HUES6 (cell line): ENCODE data around the gene FRMD4A.

ENCODE experiments used
- H3K27ac ChIP-seq: 2 replicates; pipeline ENCODE4 v1.7.0; 2013; ENCODE audit warnings: low read depth, mild to moderate bottlenecking, low read length, inconsistent platforms
- H3K27me3 ChIP-seq: 2 replicates; pipeline ENCODE4 v1.6.1; 2013; ENCODE audit warnings: low read length; ENCODE audit not compliant: control insufficient read depth, insufficient read depth
- H3K36me3 ChIP-seq: 2 replicates; pipeline ENCODE4 v1.6.1; 2013; ENCODE audit warnings: low read length; ENCODE audit not compliant: control insufficient read depth, insufficient read depth
- H3K4me1 ChIP-seq: 2 replicates; pipeline ENCODE4 v1.6.1; 2013; ENCODE audit warnings: low read length; ENCODE audit not compliant: control insufficient read depth, insufficient read depth
- H3K4me3 ChIP-seq: 2 replicates; pipeline ENCODE4 v1.5.1; 2013; ENCODE audit warnings: low read depth, low read length
- H3K9ac ChIP-seq: one replicate; pipeline ENCODE4 v1.6.1; 2013; ENCODE audit warnings: mild to moderate bottlenecking, low read length
- H3K9me3 ChIP-seq: 2 replicates; pipeline ENCODE4 v1.6.1; 2013; ENCODE audit warnings: low read depth, low read length; ENCODE audit not compliant: control insufficient read depth, insufficient read depth

The FRMD4A gene

DNA sequence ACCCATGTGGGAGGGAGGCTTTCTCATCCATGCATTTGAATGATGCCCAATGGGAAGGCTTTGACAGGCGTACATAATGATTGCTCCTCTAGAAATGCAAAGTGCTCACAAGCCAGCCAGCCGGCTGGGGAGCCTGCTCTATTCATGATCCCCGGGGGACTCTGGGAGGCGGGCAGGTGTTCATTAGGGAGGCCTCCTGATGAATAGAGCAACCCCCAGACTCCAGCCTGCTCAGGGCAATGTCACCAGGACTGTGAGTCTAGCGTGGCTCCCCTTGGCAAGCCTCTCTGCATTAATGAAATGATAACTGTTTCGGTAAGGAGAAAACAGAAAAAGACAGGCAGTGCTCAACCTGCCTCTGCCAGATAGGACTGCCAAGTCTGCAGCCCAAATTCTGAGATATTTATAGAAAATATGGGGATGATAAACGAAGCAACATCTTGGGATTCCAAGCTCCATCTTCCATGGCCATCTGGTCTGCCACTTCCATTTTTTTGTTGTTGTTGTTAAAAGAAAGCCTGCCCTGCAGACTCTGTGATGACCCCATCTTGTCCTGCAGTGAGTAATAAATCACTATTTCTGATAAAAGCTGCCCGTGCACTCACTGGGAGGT lies 507.5 kb downstream of the FRMD4A start:
- Histone ChIP-seq H3K36me3 (no peaks in the 10 kb centered on the region), H3K9ac (no peak overlapping the region), H3K9me3 (peaks cover 3% of the 10 kb centered on the region; the same call in 1 of the 2 replicates), H3K27me3 (no peaks in the 10 kb centered on the region), H3K4me3 (no peak overlapping the region), H3K4me1 (peaks cover 47% of the 10 kb centered on the region), H3K27ac (no peak overlapping the region)

DNA sequence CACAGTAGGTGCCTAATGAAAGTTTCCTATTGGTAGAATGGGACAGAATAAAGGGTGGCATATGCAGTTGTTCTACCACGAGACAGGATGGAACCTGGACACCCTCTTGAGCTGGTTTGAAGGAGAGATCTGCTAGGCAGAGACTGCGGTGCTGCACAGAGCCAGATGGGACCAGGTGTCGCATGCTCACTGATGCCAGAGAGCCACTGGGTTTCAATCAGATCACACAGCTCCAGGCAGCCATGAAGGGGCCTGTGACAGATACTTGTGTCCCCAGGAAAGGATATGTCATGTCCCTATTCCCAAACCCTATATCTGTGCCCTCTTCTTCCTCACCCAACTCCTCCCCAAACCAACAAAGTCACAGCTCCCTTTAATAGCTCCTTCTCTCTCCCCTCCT lies 508.2 kb downstream of the FRMD4A start:
- Histone ChIP-seq H3K27me3 (no peaks in the 10 kb centered on the region), H3K36me3 (no peaks in the 10 kb centered on the region), H3K9me3 (peaks cover 8% of the 10 kb centered on the region), H3K9ac (no peak overlapping the region), H3K4me3 (no peak overlapping the region), H3K4me1 (peaks cover 43% of the 10 kb centered on the region), H3K27ac (no peak overlapping the region)

DNA sequence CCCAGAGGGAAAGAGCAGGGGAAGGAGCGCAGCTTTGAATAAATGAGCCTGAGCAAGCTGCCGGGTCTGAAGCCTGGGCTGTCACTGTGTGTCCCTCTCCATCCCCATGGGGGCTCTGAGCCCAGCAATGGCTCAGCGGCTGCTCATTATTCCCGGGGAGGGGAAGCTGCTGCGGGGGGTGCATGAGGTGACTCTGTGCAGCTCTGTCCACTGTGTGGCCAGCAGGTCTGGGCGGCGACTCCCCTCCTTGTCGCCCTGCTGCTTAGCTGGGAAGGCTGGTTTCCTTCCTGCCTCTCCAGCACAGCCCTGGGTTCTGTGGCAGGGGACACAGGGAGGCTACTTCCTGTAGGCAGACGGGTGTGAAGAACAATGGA lies 509.8 kb downstream of the FRMD4A start:
- no peak overlapping the region for H3K4me3 ChIP-seq
- no peak overlapping the region for H3K27ac ChIP-seq
- no peaks in the 10 kb centered on the region for H3K36me3 ChIP-seq
- peaks cover 36% of the 10 kb centered on the region for H3K4me1 ChIP-seq
- H3K27me3 ChIP-seq: no peaks in the 10 kb centered on the region
- peak overlapping the region; percentile 27 for H3K9ac ChIP-seq
- H3K9me3 ChIP-seq: peaks cover 23% of the 10 kb centered on the region

- Histone ChIP-seq H3K27me3 (no peaks in the 10 kb centered on the region), H3K36me3 (no peaks in the 10 kb centered on the region), H3K9ac (peak overlapping the region; percentile 27), H3K4me3 (no peak overlapping the region), H3K27ac (no peak overlapping the region), H3K9me3 (peaks cover 24% of the 10 kb centered on the region), H3K4me1 (peaks cover 36% of the 10 kb centered on the region)
Observed at GRCh38 chr10:13820119-13820963, 510.4 kb downstream of the FRMD4A start.

DNA sequence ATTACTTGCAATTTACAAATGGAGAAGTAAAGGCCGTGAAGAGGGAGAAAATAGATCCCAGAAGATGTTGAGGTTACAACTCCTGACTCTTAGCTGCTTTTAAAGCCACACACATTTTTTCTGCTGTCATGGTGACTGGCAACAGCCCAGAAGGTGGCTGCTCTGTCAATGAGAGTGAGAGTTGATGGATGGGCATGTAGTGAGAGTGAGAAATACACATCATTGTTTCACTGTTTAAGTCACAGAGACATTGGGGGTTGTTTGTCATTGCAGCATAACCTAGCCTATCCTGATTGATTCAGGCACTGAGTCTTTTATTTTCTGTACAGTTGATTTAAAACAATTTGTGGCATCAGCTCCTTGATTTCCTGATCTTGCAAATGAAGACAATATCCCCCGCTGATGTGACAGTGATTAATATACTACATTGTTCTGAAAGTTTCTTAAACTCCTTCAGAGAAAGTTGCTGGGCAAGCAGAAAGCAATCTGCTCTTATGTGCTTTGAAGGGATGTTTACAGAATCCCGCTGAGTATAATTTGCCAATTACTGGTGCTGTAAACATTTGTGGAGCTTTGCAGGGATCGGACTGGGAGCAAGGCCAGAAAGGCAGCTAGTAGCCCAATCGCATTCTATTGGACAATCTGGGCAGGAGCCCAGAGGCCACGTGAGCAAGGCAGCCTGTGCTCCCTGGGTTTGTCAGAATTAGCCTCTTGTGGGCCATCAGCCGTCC lies 514.4 kb downstream of the FRMD4A start:
- no peaks in the 10 kb centered on the region for H3K27me3 ChIP-seq

GRCh38 chr10:13815756-13816155 lies 515.0 kb downstream of the FRMD4A start:
- Histone ChIP-seq H3K9me3 (peaks cover 24% of the 10 kb centered on the region), H3K4me1 (peaks cover 7% of the 10 kb centered on the region), H3K27me3 (no peaks in the 10 kb centered on the region), H3K27ac (no peak overlapping the region), H3K9ac (no peak overlapping the region), H3K4me3 (no peak overlapping the region), H3K36me3 (no peaks in the 10 kb centered on the region)

More for the DNA sequence above, 514.4 kb downstream of the FRMD4A start:
- Histone ChIP-seq H3K4me1 (peaks cover 13% of the 10 kb centered on the region), H3K9ac (no peak overlapping the region), H3K36me3 (no peaks in the 10 kb centered on the region), H3K9me3 (peaks cover 24% of the 10 kb centered on the region), H3K4me3 (no peak overlapping the region), H3K27ac (no peak overlapping the region)

- Histone ChIP-seq H3K9me3 (peaks cover 24% of the 10 kb centered on the region), H3K4me1 (peaks cover 18% of the 10 kb centered on the region), H3K9ac (no peak overlapping the region), H3K4me3 (no peak overlapping the region), H3K27me3 (no peaks in the 10 kb centered on the region), H3K27ac (no peak overlapping the region), H3K36me3 (no peaks in the 10 kb centered on the region)
Observed at GRCh38 chr10:13813550-13813949, 517.2 kb downstream of the FRMD4A start.

DNA sequence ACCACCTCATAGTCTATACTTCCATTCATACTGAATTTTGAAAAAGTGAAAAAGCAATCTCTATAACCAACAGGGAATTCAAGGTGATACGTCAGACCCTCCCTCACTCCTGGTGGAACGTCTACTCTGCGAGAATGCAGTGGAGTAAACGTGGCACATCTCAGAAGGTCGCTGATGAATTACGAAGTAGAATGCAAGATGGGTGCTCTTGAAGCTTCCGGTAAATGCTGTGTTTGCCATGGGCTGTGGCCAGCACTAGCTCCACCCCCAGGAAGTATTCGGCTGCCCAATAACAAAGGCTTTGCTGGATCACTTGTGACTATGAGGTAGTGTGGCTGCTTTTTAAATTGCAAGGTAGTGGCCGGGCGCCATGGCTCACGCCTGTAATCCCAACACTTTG lies 517.9 kb downstream of the FRMD4A start:
- Histone ChIP-seq H3K4me3 (no peak overlapping the region), H3K36me3 (no peaks in the 10 kb centered on the region), H3K9me3 (peaks cover 18% of the 10 kb centered on the region), H3K27ac (no peak overlapping the region), H3K27me3 (no peaks in the 10 kb centered on the region), H3K4me1 (peaks cover 20% of the 10 kb centered on the region), H3K9ac (no peak overlapping the region)

DNA sequence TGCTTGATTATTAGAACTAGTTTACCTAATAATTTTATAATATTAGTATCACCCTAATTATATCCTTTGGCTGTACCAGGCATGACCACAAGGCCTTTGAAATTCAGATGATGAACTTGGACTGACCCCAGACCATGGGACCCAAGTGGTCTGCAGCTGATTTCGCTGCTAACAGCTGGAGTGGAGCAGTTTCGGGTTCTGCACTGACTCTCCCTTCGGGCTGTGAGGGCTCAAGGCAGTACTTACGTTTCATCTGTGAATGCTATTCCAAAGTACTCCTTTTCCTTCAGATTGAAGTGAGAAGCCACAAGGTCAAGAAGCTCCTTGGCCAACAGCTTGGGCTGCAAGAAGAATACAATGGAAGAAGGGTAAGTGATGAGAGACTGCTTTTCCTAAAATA lies 520.2 kb downstream of the FRMD4A start:
- Histone ChIP-seq H3K27me3 (no peaks in the 10 kb centered on the region), H3K36me3 (no peaks in the 10 kb centered on the region), H3K9me3 (no peaks in the 10 kb centered on the region), H3K9ac (no peak overlapping the region), H3K4me3 (no peak overlapping the region), H3K4me1 (peaks cover 20% of the 10 kb centered on the region), H3K27ac (no peak overlapping the region)

- peaks cover 20% of the 10 kb centered on the region for H3K4me1 ChIP-seq
- no peak overlapping the region for H3K9ac ChIP-seq
- no peaks in the 10 kb centered on the region for H3K27me3 ChIP-seq
- no peak overlapping the region for H3K27ac ChIP-seq
- no peak overlapping the region for H3K4me3 ChIP-seq
- no peaks in the 10 kb centered on the region for H3K36me3 ChIP-seq
- no peaks in the 10 kb centered on the region for H3K9me3 ChIP-seq
Observed at GRCh38 chr10:13809427-13809826, 521.3 kb downstream of the FRMD4A start.
